Endothelial cell of coronary artery (primary cell): ENCODE measurements around the gene TOM1. TPM values are rescaled to one million over a fixed set of nuclear protein-coding genes. Genes with fewer than 3 reads are reported as not detected.

Experiments used
- total RNA-seq: library from RNA; depleted of rRNA; stranded (reverse); fragments of >200 nt; gene quantifications from 2 replicates; pipeline ENCODE4 v1.2.3, GENCODE V29; 2014

TOM1 gene
- 18.6 and 20.6 TPM in 2 replicates for total RNA-seq

GRCh38 chr22:35299673-35300499 lies at the start of gene TOM1:
TOM1 (plus strand) TSS chr22:35299894; CDS start chr22:35299929, 35 bp downstream.

GRCh38 chr22:35257321-35258190 lies 42.1 kb upstream of the TOM1 start, which contains the start of gene HMGXB4:
HMGXB4 (plus strand) TSS chr22:35257493; CDS start chr22:35262391, 4,898 bp downstream.

GRCh38 chr22:35380537-35381423 lies 81.1 kb downstream of the TOM1 start, which contains the start of gene HMOX1:
HMOX1 (plus strand) TSS chr22:35381096; CDS start chr22:35381174, 78 bp downstream.

Other genes with a start within 250 kb of the TOM1 start
- not detected in 2 replicates for gene ISX, start 233.7 kb upstream of the TOM1 start, total RNA-seq
- 11.9 and 13.9 TPM in 2 replicates for gene HMGXB4, start 42.4 kb upstream of the TOM1 start, total RNA-seq
- gene HMOX1, start 81.2 kb downstream of the TOM1 start, total RNA-seq = 34.4 and 49.2 TPM in 2 replicates
- gene MCM5, start 100.2 kb downstream of the TOM1 start, total RNA-seq = 32.3 and 64.4 TPM in 2 replicates
- under 0.01 TPM in 1 of 2 replicates, not detected in the other for gene RASD2, start 240.9 kb downstream of the TOM1 start, total RNA-seq